ENCODE data around the gene H6PD.
"Not testable (repeated sequence)": the region's sequence is repeated elsewhere in the genome, so short reads cannot be mapped to it uniquely, and the experiment has no call there.

H6PD gene

DNA sequence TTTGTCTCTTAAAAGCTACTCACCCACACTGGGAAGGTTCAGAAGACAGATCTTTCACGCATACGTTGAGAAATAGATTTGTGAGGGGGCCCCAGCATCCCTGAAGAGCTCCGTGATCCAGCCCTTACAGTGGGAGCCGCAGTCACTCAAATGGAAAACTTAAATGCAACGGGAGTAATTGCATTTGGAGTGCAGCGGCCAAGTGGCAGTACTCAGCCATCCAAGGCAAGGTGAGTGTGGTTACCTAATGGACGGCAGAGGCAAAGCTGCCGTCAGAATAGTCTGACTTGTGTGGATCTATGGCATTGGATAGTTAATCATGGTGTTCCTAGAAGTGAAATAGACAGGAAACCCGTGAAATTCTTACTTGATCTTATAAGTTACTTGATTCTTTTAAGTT is 63.3 kb downstream of the H6PD start:
- H3K9me2 ChIP-seq (replicated peaks; ENCODE audit: insufficient read depth, low read length): no peaks in the 10 kb centered on the region
- no peaks in the 10 kb centered on the region for H3F3A ChIP-seq (ENCODE audit: insufficient read depth)
- no peaks in the 10 kb centered on the region for H3K36me3 ChIP-seq (ENCODE audit: low read length)
- no peaks in the 10 kb centered on the region for H4K20me1 ChIP-seq (ENCODE audit: low read depth, low read length)
- H3K27ac ChIP-seq (ENCODE audit: low read depth, low read length): no peak overlapping the region
- no peak overlapping the region for H3K4me3 ChIP-seq (ENCODE audit: insufficient read depth, low read length, poor library complexity, severe bottlenecking)
- H3K9me3 ChIP-seq (ENCODE audit: insufficient read depth, low read length): no peaks in the 10 kb centered on the region
- H3K9ac ChIP-seq (ENCODE audit: low read length): no peak overlapping the region
- no peak for TF ChIP-seq EZH2phosphoT487 (conservative IDR thresholded peaks at IDR 0.05; ENCODE audit: low read length)
- TF ChIP-seq, protein P1, sequence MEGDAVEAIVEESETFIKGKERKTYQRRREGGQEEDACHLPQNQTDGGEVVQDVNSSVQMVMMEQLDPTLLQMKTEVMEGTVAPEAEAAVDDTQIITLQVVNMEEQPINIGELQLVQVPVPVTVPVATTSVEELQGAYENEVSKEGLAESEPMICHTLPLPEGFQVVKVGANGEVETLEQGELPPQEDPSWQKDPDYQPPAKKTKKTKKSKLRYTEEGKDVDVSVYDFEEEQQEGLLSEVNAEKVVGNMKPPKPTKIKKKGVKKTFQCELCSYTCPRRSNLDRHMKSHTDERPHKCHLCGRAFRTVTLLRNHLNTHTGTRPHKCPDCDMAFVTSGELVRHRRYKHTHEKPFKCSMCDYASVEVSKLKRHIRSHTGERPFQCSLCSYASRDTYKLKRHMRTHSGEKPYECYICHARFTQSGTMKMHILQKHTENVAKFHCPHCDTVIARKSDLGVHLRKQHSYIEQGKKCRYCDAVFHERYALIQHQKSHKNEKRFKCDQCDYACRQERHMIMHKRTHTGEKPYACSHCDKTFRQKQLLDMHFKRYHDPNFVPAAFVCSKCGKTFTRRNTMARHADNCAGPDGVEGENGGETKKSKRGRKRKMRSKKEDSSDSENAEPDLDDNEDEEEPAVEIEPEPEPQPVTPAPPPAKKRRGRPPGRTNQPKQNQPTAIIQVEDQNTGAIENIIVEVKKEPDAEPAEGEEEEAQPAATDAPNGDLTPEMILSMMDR (IDR thresholded peaks at IDR 0.05; ENCODE audit: insufficient read depth, low read length, poor library complexity, severe bottlenecking): no peak
- no peaks in the 10 kb centered on the region for H3K27me3 ChIP-seq (ENCODE audit: low read length)
- H3K4me2 ChIP-seq (ENCODE audit: low read depth, low read length, poor library complexity, severe bottlenecking): no peak overlapping the region
- H2AFZ ChIP-seq (ENCODE audit: low read depth, low read length, severe bottlenecking): no peak overlapping the region
- H3K79me2 ChIP-seq (ENCODE audit: insufficient read depth, low read length): no peaks in the 10 kb centered on the region

DNA sequence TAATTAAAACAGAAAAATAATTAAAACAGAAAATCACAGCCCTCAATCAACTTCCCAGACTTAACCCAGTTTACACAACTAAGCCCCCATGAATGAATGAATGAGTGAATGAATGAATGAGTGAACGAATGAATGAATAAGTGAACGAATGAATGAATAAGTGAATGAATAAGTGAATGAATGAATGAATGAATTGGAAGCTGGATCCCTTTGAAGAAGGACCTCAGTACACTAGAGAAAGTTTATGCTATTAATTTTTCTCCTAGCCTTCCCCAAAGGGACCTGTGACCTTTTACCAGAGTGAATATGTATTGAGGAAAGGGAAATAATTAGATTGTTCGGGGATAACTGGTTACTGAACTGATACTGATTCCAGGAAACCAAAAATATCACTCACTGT is 63.7 kb downstream of the H6PD start:
- TF ChIP-seq, protein P1 (IDR thresholded peaks at IDR 0.05; ENCODE audit: insufficient read depth, low read length, poor library complexity, severe bottlenecking): no peak
- no peak for TF ChIP-seq EZH2phosphoT487 (conservative IDR thresholded peaks at IDR 0.05; ENCODE audit: low read length)
- Histone ChIP-seq H4K20me1 (ENCODE audit: low read depth, low read length) (no peaks in the 10 kb centered on the region), H3K4me2 (ENCODE audit: low read depth, low read length, poor library complexity, severe bottlenecking) (no peak overlapping the region)

DNA sequence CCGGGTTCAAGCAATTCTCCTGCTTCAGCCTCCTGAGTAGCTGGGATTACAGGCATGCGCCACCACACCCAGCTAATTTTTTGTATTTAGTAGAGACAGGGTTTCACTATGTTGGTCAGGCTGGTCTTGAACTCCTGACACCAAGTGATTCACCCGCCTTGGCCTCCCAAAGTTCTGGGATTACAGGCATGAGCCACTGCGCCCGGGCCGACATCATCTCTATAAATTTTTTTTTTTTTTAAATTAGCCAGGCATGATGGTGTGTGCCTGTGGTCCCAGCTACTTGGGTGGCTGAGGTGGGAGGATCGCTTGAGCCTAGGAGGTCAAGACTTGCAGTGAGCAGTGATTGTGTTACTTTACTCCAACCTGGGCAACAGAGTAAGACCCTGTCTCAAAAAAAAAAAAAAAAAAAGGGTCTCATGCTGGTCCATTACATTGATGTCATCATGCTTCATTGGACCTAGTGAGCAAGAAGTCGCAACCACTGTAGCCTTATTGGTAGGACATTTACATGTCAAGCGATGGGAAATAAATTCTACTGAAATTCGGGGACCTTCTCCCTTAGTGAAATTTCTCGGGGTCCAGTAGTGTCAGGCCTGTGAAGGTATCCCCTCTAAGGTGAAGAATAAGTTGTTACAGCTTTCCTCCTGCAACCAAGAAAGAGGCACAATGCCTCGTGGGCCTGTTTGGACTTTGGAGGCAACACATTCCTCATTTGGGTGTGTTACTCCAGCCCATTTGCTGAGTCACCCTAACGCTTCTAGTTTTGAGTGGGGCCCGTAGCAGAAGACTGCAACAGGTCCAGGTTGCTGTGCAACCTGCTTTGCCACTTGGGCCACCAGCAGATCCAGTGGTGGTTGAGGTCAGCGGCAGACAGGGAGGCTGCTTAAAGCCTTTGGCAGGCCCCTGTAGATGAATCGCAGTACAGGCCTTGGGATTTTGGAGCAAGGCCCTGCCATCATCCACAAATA is 65.3 kb downstream of the H6PD start:
- H3K36me3 ChIP-seq (ENCODE audit: low read length); H3K27me3 ChIP-seq (ENCODE audit: low read length); H3K4me2 ChIP-seq (ENCODE audit: low read depth, low read length, poor library complexity, severe bottlenecking); H3K9me2 ChIP-seq (replicated peaks; ENCODE audit: insufficient read depth, low read length); H3K9me3 ChIP-seq (ENCODE audit: insufficient read depth, low read length); H3K9ac ChIP-seq (ENCODE audit: low read length); H2AFZ ChIP-seq (ENCODE audit: low read depth, low read length, severe bottlenecking); H4K20me1 ChIP-seq (ENCODE audit: low read depth, low read length); H3K79me2 ChIP-seq (ENCODE audit: insufficient read depth, low read length); H3K27ac ChIP-seq (ENCODE audit: low read depth, low read length); H3F3A ChIP-seq (ENCODE audit: insufficient read depth); H3K4me3 ChIP-seq (ENCODE audit: insufficient read depth, low read length, poor library complexity, severe bottlenecking): not testable (repeated sequence)

More for the DNA sequence above, 63.7 kb downstream of the H6PD start:
- H3K9me2 ChIP-seq (replicated peaks; ENCODE audit: insufficient read depth, low read length): no peaks in the 10 kb centered on the region
- no peaks in the 10 kb centered on the region for H3K27me3 ChIP-seq (ENCODE audit: low read length)
- H3K4me3 ChIP-seq (ENCODE audit: insufficient read depth, low read length, poor library complexity, severe bottlenecking): no peak overlapping the region
- no peaks in the 10 kb centered on the region for H3K36me3 ChIP-seq (ENCODE audit: low read length)
- no peak overlapping the region for H3K9ac ChIP-seq (ENCODE audit: low read length)
- no peaks in the 10 kb centered on the region for H3F3A ChIP-seq (ENCODE audit: insufficient read depth)
- H2AFZ ChIP-seq (ENCODE audit: low read depth, low read length, severe bottlenecking): no peak overlapping the region
- H3K9me3 ChIP-seq (ENCODE audit: insufficient read depth, low read length): no peaks in the 10 kb centered on the region
- H3K27ac ChIP-seq (ENCODE audit: low read depth, low read length): no peak overlapping the region
- no peaks in the 10 kb centered on the region for H3K79me2 ChIP-seq (ENCODE audit: insufficient read depth, low read length)

DNA sequence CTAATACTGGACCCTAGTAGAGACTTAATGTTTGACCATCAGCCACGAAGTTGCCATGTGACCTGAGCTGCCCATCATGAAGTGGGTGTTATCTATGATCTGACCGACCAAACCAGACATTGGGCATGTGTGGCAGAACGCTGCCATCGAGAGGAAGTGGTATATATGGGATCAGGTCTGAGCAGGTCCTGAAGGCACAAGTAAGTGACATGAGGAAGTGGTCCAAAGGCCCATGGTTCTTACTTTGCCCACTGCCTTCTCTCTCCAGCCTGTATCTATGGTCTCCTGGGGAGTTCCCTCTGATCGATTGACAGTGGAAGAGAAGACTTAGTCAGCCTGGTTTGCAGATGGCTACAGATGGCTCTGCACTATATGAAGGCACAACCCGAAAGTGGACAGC is 66.0 kb downstream of the H6PD start:
- H3K9me3 ChIP-seq (ENCODE audit: insufficient read depth, low read length): no peaks in the 10 kb centered on the region
- no peak overlapping the region for H3K27ac ChIP-seq (ENCODE audit: low read depth, low read length)
- H3K9me2 ChIP-seq (replicated peaks; ENCODE audit: insufficient read depth, low read length): no peaks in the 10 kb centered on the region
- H3F3A ChIP-seq (ENCODE audit: insufficient read depth): no peaks in the 10 kb centered on the region
- no peak overlapping the region for H3K9ac ChIP-seq (ENCODE audit: low read length)
- H2AFZ ChIP-seq (ENCODE audit: low read depth, low read length, severe bottlenecking): no peak overlapping the region
- no peaks in the 10 kb centered on the region for H3K36me3 ChIP-seq (ENCODE audit: low read length)
- no peak for TF ChIP-seq EZH2phosphoT487 (conservative IDR thresholded peaks at IDR 0.05; ENCODE audit: low read length)
- TF ChIP-seq, protein P1 (IDR thresholded peaks at IDR 0.05; ENCODE audit: insufficient read depth, low read length, poor library complexity, severe bottlenecking): no peak
- H3K4me3 ChIP-seq (ENCODE audit: insufficient read depth, low read length, poor library complexity, severe bottlenecking): no peak overlapping the region
- H4K20me1 ChIP-seq (ENCODE audit: low read depth, low read length): no peaks in the 10 kb centered on the region
- H3K79me2 ChIP-seq (ENCODE audit: insufficient read depth, low read length): no peaks in the 10 kb centered on the region
- no peaks in the 10 kb centered on the region for H3K27me3 ChIP-seq (ENCODE audit: low read length)
- no peak overlapping the region for H3K4me2 ChIP-seq (ENCODE audit: low read depth, low read length, poor library complexity, severe bottlenecking)
